ENCODE data around the gene CRKL.

DNA sequence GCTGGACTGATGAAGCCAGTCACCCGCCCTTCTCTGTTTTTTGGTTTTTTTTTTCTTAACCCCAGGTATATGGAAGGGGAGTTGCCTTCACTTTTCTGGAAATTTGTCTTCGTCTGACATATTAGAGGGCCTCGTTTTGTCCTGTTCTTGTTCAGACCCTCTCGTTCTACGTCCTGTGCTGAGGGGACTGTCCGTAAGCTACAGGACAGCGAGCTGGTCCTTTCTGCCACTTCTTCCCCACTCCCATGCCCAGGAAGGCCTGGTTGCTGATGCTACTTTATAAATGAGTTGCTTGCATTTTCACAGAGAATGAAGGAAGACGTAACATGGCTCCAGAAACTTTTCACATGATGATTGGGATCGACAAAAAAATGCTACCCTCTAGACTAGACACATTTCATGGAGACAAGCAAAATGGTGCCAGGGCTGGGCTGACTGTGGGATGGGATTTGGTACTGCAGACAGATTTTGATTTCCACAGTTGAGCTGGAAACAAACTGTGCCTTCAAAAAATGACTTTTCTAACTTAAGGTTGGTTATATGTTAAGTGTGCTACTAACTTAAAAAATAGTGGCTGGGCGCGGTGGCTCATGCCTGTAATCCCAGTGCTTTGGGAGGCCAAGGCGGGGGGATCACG, 27.2 kb upstream of the CRKL start:
- TF ChIP-seq, protein P1, sequence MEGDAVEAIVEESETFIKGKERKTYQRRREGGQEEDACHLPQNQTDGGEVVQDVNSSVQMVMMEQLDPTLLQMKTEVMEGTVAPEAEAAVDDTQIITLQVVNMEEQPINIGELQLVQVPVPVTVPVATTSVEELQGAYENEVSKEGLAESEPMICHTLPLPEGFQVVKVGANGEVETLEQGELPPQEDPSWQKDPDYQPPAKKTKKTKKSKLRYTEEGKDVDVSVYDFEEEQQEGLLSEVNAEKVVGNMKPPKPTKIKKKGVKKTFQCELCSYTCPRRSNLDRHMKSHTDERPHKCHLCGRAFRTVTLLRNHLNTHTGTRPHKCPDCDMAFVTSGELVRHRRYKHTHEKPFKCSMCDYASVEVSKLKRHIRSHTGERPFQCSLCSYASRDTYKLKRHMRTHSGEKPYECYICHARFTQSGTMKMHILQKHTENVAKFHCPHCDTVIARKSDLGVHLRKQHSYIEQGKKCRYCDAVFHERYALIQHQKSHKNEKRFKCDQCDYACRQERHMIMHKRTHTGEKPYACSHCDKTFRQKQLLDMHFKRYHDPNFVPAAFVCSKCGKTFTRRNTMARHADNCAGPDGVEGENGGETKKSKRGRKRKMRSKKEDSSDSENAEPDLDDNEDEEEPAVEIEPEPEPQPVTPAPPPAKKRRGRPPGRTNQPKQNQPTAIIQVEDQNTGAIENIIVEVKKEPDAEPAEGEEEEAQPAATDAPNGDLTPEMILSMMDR (IDR thresholded peaks at IDR 0.05), result no peak
- TF ChIP-seq EZH2 (IDR thresholded peaks at IDR 0.05; ENCODE audit: borderline replicate concordance, insufficient read depth, low read depth, low read length, poor library complexity, severe bottlenecking), result no peak
